Measurements from ENCODE around the gene RAB6B. TPM values are rescaled to one million over a fixed set of nuclear protein-coding genes. Genes with fewer than 3 reads are reported as not detected.
A peak's percentile ranks its signal among the peaks of the same experiment; 100 is the strongest.

Gene RAB6B
- total and polyA plus RNA-seq, 2 of the 8 experiments (the other 6 are each of a cell fraction or from before 2014, with no cell fraction given): 7.9 to 15.6 TPM

DNA sequence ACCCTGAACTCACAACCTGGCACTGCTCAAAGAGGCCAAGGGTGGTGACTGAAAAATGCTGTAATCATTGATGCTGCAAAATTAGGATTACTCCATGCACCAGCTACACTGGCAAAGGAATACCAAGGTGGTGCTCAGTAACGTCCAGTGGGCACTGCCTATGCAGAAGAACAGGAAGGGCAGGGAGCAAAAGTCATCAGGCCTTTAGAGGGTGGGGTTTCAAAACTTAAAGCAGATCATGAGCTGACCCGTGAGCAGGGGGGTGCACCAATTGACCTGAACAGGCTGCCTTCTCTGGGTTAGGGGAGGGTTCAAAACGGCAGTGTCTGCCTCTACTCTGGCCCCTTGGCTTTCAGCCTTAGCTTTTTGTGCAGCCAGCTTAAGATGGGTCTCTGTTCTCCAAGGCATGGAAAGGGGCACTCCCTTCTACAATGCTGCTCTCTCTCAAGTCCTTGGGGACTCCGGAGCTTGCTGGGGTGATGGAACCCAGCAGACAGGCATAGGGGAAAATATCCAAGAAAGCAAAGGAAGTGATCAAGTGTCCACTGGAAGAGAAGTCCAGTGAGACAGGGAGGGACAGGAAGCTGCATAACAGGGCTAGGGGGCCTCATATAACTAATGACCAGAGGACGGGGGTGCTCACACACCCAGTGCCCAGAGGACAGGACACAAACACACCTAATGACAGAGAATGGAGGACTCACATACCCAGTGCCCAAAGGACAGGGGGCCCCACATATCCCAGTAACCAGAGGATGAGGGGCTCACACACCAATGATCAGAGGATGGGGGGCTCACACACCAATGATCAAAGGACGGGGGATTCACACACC, 11.4 kb downstream of the RAB6B start:
- DNase-seq (ENCODE audit: low read depth in 1 of 2, low spot score in 2 of 2): peak in 1 of 2 experiments; percentile 16
- Histone ChIP-seq H4K8ac (ENCODE audit: extremely low read depth, insufficient read depth, low read length) (no peak overlapping the region), H2BK5ac (ENCODE audit: low read depth, low read length) (no peak overlapping the region), H3K23ac (ENCODE audit: insufficient read length) (no peak overlapping the region), H4K5ac (ENCODE audit: insufficient read length, low read depth, low read length) (no peak overlapping the region), H3K23me2 (ENCODE audit: low read depth, low read length) (no peaks in the 10 kb centered on the region), H3K18ac (ENCODE audit: extremely low read depth, low read length) (no peak overlapping the region), H3K27ac (ENCODE audit: low read depth, low read length) (no peak overlapping the region), H3K4me2 (ENCODE audit: insufficient read depth in 1 of 2, low read depth in 2 of 2, low read length in 2 of 2) (no peak overlapping the region), H3K4me3 (ENCODE audit: extremely low read depth in 1 of 4, insufficient read depth in 2 of 4, low read depth in 3 of 4, low read length in 4 of 4) (no peak overlapping the region), H2AFZ (ENCODE audit: low read length) (no peak overlapping the region), H3K9ac (replicated peaks in 1 of 4; ENCODE audit: extremely low read depth in 1 of 4, low read depth in 3 of 4, low read length in 3 of 4) (no peak overlapping the region), H2BK120ac (replicated peaks; ENCODE audit: low read depth, low read length) (no peak overlapping the region), H3K9me3 (ENCODE audit: insufficient read depth in 2 of 2, low read depth in 1 of 2, low read length in 1 of 2) (no peaks in the 10 kb centered on the region), H3K79me1 (ENCODE audit: low read depth, low read length) (no peaks in the 10 kb centered on the region; the same call in 1 of the 2 replicates), H4K91ac (replicated peaks; ENCODE audit: insufficient read length, low read length) (no peak overlapping the region), H3K56ac (replicated peaks; ENCODE audit: insufficient read length, low read depth, low read length) (no peak overlapping the region), H2BK12ac (ENCODE audit: low read depth, low read length) (no peak overlapping the region), H3K4me1 (replicated peaks in 1 of 4; ENCODE audit: control insufficient read depth in 3 of 4, insufficient read depth in 4 of 4, low read length in 3 of 4) (peaks cover 0 to 6% (median 1%) of the 10 kb centered on the region in 4 experiments; a peak in 2 of 7 replicates), H4K20me1 (replicated peaks in 1 of 2; ENCODE audit: control insufficient read depth in 1 of 2, insufficient read depth in 2 of 2, low read length in 2 of 2) (no peaks in the 10 kb centered on the region), H2BK15ac (ENCODE audit: low read length) (no peak overlapping the region), H3K27me3 (replicated peaks in 1 of 4; ENCODE audit: control insufficient read depth in 3 of 4, extremely low read depth in 1 of 4, insufficient read depth in 3 of 4, low read length in 3 of 4) (no peaks in the 10 kb centered on the region; a peak in 1 of 7 replicates), H3K4ac (replicated peaks; ENCODE audit: insufficient read length, low read depth, low read length) (no peak overlapping the region), H3K79me2 (ENCODE audit: control insufficient read depth in 1 of 2, insufficient read depth in 2 of 2, low read length in 2 of 2) (no peaks in the 10 kb centered on the region), H2AK5ac (ENCODE audit: low read depth, low read length) (0 out of 2 replicates have a peak overlapping the region, but pooled peaks have one; percentile 28), H2BK20ac (ENCODE audit: low read length) (no peak overlapping the region), H3K36me3 (ENCODE audit: control insufficient read depth in 2 of 4, insufficient read depth in 4 of 4, low read length in 3 of 4) (no peaks in the 10 kb centered on the region), H3K14ac (ENCODE audit: insufficient read length) (no peak overlapping the region)
- no peak for TF ChIP-seq PHF8 (conservative IDR thresholded peaks at IDR 0.05; ENCODE audit: low read depth, low read length)
- TF ChIP-seq, protein P1, sequence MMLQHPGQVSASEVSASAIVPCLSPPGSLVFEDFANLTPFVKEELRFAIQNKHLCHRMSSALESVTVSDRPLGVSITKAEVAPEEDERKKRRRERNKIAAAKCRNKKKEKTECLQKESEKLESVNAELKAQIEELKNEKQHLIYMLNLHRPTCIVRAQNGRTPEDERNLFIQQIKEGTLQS (IDR thresholded peaks at IDR 0.05; ENCODE audit: insufficient read depth, low read depth, low read length): no peak
- no peak for TF ChIP-seq GTF2F1 (IDR thresholded peaks at IDR 0.05; ENCODE audit: borderline replicate concordance, low read depth, low read length)
- TF ChIP-seq CBX5 (IDR thresholded peaks at IDR 0.05; ENCODE audit: low read depth, low read length): no peak
- TF ChIP-seq CREB1 (IDR thresholded peaks at IDR 0.05): no peak
- TF ChIP-seq SRF (IDR thresholded peaks at IDR 0.05; ENCODE audit: low read depth, low read length): no peak
- TF ChIP-seq EP300 (IDR thresholded peaks at IDR 0.05; ENCODE audit: borderline replicate concordance in 1 of 2, low read depth in 2 of 2, low read length in 2 of 2): no peak
- TF ChIP-seq RBBP5 (IDR thresholded peaks at IDR 0.05; ENCODE audit: borderline replicate concordance, low read depth, low read length): no peak
- TF ChIP-seq, protein P2, sequence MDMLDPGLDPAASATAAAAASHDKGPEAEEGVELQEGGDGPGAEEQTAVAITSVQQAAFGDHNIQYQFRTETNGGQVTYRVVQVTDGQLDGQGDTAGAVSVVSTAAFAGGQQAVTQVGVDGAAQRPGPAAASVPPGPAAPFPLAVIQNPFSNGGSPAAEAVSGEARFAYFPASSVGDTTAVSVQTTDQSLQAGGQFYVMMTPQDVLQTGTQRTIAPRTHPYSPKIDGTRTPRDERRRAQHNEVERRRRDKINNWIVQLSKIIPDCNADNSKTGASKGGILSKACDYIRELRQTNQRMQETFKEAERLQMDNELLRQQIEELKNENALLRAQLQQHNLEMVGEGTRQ (IDR thresholded peaks at IDR 0.05; ENCODE audit: low read length): no peak
- TF ChIP-seq ZNF274 (IDR thresholded peaks at IDR 0.05; ENCODE audit: borderline replicate concordance, extremely low read depth, low read length): no peak
- ChIA-PET POLR2A (ENCODE audit: partially characterized antibody) (interaction anchor here (1.9 kb wide), 1 partner anchor 12 kb away, joined by 4 read pairs; no protein-coding TSS in a partner anchor), CTCF (ENCODE audit: partially characterized antibody) (interaction anchor here (2.1 kb wide), 1 partner anchor 10 kb away, joined by 4 read pairs; no protein-coding TSS in a partner anchor)
- 91% methylated on average over 5 of the region's 6 CpGs; no CpG with 5 or more reads in 1 of the 2 experiments for WGBS, 2 experiments (ENCODE audit: extremely low coverage in 1 of 2, insufficient coverage in 1 of 2, insufficient read length in 1 of 2, insufficient replicate concordance in 2 of 2, low coverage in 1 of 2, low lambda C conversion rate in 2 of 2, missing lambda C conversion rate in 1 of 2)
- FAIRE-seq: no peak

Measured in H1 (cell line).